CD4-positive, alpha-beta T cell (primary cell): Measurements from ENCODE around the gene LAPTM4A. TPM values are rescaled to one million over a fixed set of nuclear protein-coding genes. Genes with fewer than 3 reads are reported as not detected.

ENCODE experiments used
- ATAC-seq: fragments of 200-7000 bp; cut with Tn5 transposase; one replicate; pipeline ENCODE4 v1.10.0; 2022; ENCODE audit warnings: mild to moderate bottlenecking; ENCODE audit not compliant: poor library complexity
- CTCF ChIA-PET: fragments of 350-600 bp; sonication (Branson Sonifier 250); formaldehyde crosslinking; loops from one replicate; lab custom pipeline; 2021; ENCODE audit warnings: antibody characterized with exemption, inconsistent platforms; lab: Charles Lee
- POLR2A ChIA-PET: fragments of 350-600 bp; sonication (Branson Sonifier 250); formaldehyde crosslinking; loops from one replicate; lab custom pipeline; 2021; ENCODE audit warnings: antibody characterized with exemption, inconsistent platforms; lab: Charles Lee
- DNase-seq, 14 experiments: peaks; one replicate each; pipeline ENCODE4 v3.0.0-alpha.2; 2013 to 2020; ENCODE audit warnings: mixed read lengths in 2 of 14
- H3K27ac ChIP-seq, 2 donors: one replicate each; pipeline versions ENCODE4 v1.5.1 to v1.7.0; 2013; ENCODE audit warnings: low read length in 2 of 2, low read depth in 1 of 2, mild to moderate bottlenecking in 1 of 2
- H3K27me3 ChIP-seq, 2 experiments: 1 replicate in 1 of 2; 2 replicates in 1 of 2; pipeline versions ENCODE4 v1.6.1 to v1.7.0; 2013; ENCODE audit warnings: low read length in 2 of 2, control low read depth in 1 of 2, mild to moderate bottlenecking in 1 of 2, moderate library complexity in 1 of 2; ENCODE audit not compliant: insufficient read depth in 2 of 2, control insufficient read depth in 1 of 2
- H3K36me3 ChIP-seq: one replicate; pipeline ENCODE4 v1.6.1; 2013; ENCODE audit warnings: low read length, control low read depth; ENCODE audit not compliant: insufficient read depth
- H3K4me1 ChIP-seq: one replicate; pipeline ENCODE4 v1.6.1; 2013; ENCODE audit warnings: low read length, control low read depth; ENCODE audit not compliant: insufficient read depth
- H3K4me3 ChIP-seq: one replicate; pipeline ENCODE4 v1.5.1; 2013; ENCODE audit warnings: mild to moderate bottlenecking, low read length, moderate library complexity
- H3K9me3 ChIP-seq, 2 experiments: 1 replicate in 1 of 2; 2 replicates in 1 of 2; pipeline versions ENCODE4 v1.6.1 to v1.7.0; 2013; ENCODE audit warnings: low read length in 2 of 2, mild to moderate bottlenecking in 2 of 2, control low read depth in 1 of 2, moderate library complexity in 1 of 2; ENCODE audit not compliant: control insufficient read depth in 1 of 2, insufficient read depth in 1 of 2
- H3K27ac Mint-ChIP-seq: one replicate; pipeline ENCODE4 v1.8.0; 2020; ENCODE audit warnings: mixed read lengths
- H3K27me3 Mint-ChIP-seq: one replicate; pipeline ENCODE4 v1.8.0; 2021; ENCODE audit warnings: mixed read lengths
- H3K36me3 Mint-ChIP-seq: one replicate; pipeline ENCODE4 v1.8.0; 2021; ENCODE audit warnings: low read depth, mixed read lengths
- H3K4me1 Mint-ChIP-seq: one replicate; pipeline ENCODE4 v1.8.0; 2021; ENCODE audit warnings: low read depth, mixed read lengths
- H3K4me3 Mint-ChIP-seq: one replicate; pipeline ENCODE4 v1.8.0; 2020; ENCODE audit warnings: mild to moderate bottlenecking, mixed read lengths
- H3K9me3 Mint-ChIP-seq: one replicate; pipeline ENCODE4 v1.8.0; 2020; ENCODE audit warnings: mixed read lengths
- CTCF ChIP-seq: fragments of 200-600 bp; IDR thresholded peaks from one replicate; pipeline ENCODE4 v1.8.0; 2022; ENCODE audit warnings: antibody characterized with exemption, mild to moderate bottlenecking
- intact Hi-C, 2 experiments: fragments of 100-400 bp; cut with DNase I in 1 of 2; cut with micrococcal nuclease in 1 of 2; formaldehyde crosslinking; loops; one replicate each; pipeline versions ENCODE4 v1.15.1 to v1.9.0; 2023 to 2025; cut with DNase I, micrococcal nuclease
- total RNA-seq, 174 experiments: library from RNA in 2 of 174; stranded (reverse) in 2 of 174; gene quantifications; one replicate each; pipeline ENCODE4 v1.2.3 and lab custom pipeline; 2021 to 2026

LAPTM4A gene
- total RNA-seq, 2 experiments from 2014 or later, result 59.4 to 62.0 TPM

- no peak overlapping the region for H3K4me3 ChIP-seq
- CTCF ChIA-PET, result no interaction called here
- peaks cover 0 to 8% of the 10 kb centered on the region in 2 experiments for H3K27me3 ChIP-seq
- H3K9me3 ChIP-seq, result no peaks in the 10 kb centered on the region
- DNase-seq (no peak), ATAC-seq (no peak)
- Mint-ChIP-seq H3K27me3 (peaks cover 60% of the 10 kb centered on the region), H3K4me1 (no peaks in the 10 kb centered on the region), H3K36me3 (no peaks in the 10 kb centered on the region), H3K27ac (no peak overlapping the region), H3K9me3 (no peaks in the 10 kb centered on the region), H3K4me3 (no peak overlapping the region)
- no peak overlapping the region for H3K27ac ChIP-seq
- no peaks in the 10 kb centered on the region for H3K4me1 ChIP-seq
- no peaks in the 10 kb centered on the region for H3K36me3 ChIP-seq
- no peak for TF ChIP-seq CTCF
- POLR2A ChIA-PET, result no interaction called here
- intact Hi-C loops, result no loop called here
Observed at GRCh38 chr2:20005067-20005627, 46.3 kb downstream of the LAPTM4A start.

- no peaks in the 10 kb centered on the region for H3K27me3 ChIP-seq
- no peak overlapping the region for H3K4me3 ChIP-seq
- TF ChIP-seq CTCF, result no peak
- no peaks in the 10 kb centered on the region for H3K9me3 ChIP-seq
- H3K36me3 ChIP-seq, result no peaks in the 10 kb centered on the region
- intact Hi-C loops, result no loop called here
- no peaks in the 10 kb centered on the region for H3K4me1 Mint-ChIP-seq
- DNase-seq (no peak), ATAC-seq (no peak)
- H3K27ac ChIP-seq, result no peak overlapping the region
- H3K4me3 Mint-ChIP-seq, result no peak overlapping the region
- H3K36me3 Mint-ChIP-seq, result no peaks in the 10 kb centered on the region
- CTCF ChIA-PET, result no interaction called here
- no peaks in the 10 kb centered on the region for H3K9me3 Mint-ChIP-seq
- peaks cover 56% of the 10 kb centered on the region for H3K27me3 Mint-ChIP-seq
- no peak overlapping the region for H3K27ac Mint-ChIP-seq
- no peaks in the 10 kb centered on the region for H3K4me1 ChIP-seq
- POLR2A ChIA-PET, result no interaction called here
Observed at GRCh38 chr2:20001361-20001863, 50.0 kb downstream of the LAPTM4A start.

GRCh38 chr2:19993731-19994130 lies 57.7 kb downstream of the LAPTM4A start:
- H3K4me3 ChIP-seq, result no peak overlapping the region
- DNase-seq (no peak), ATAC-seq (no peak)
- no peaks in the 10 kb centered on the region for H3K9me3 ChIP-seq
- no peaks in the 10 kb centered on the region for H3K9me3 Mint-ChIP-seq
- H3K4me3 Mint-ChIP-seq, result no peak overlapping the region
- H3K36me3 ChIP-seq, result no peaks in the 10 kb centered on the region
- ChIA-PET CTCF (interaction anchor here (0.7 kb wide), 1 partner anchor 23 kb away, joined by 3 read pairs; no protein-coding TSS in a partner anchor), POLR2A (no interaction called here)
- peaks cover 10% of the 10 kb centered on the region for H3K4me1 Mint-ChIP-seq
- peaks cover 0 to 11% of the 10 kb centered on the region in 2 experiments for H3K27me3 ChIP-seq
- no peak overlapping the region for H3K27ac ChIP-seq
- no peak for TF ChIP-seq CTCF
- H3K36me3 Mint-ChIP-seq, result no peaks in the 10 kb centered on the region
- peaks cover 53% of the 10 kb centered on the region for H3K27me3 Mint-ChIP-seq
- H3K4me1 ChIP-seq, result peaks cover 14% of the 10 kb centered on the region
- intact Hi-C loops, result loop anchor here in 1 of 2 experiments (2.0 kb wide), 1 partner anchor 55 kb away; no protein-coding TSS in a partner anchor
- no peak overlapping the region for H3K27ac Mint-ChIP-seq
